HG02852 (cell line): ENCODE data around the gene MIF4GD.
A peak's percentile ranks its signal among the peaks of the same experiment; 100 is the strongest.
"Not testable (repeated sequence)": the region's sequence is repeated elsewhere in the genome, so short reads cannot be mapped to it uniquely, and the experiment has no call there.

Experiments
- ATAC-seq: cut with Tn5 transposase; IDR thresholded peaks from one replicate; pipeline ENCODE4 v1.9.1; 2021; ENCODE audit warnings: mild to moderate bottlenecking, moderate library complexity; ENCODE audit not compliant: unreplicated experiment

MIF4GD gene

DNA sequence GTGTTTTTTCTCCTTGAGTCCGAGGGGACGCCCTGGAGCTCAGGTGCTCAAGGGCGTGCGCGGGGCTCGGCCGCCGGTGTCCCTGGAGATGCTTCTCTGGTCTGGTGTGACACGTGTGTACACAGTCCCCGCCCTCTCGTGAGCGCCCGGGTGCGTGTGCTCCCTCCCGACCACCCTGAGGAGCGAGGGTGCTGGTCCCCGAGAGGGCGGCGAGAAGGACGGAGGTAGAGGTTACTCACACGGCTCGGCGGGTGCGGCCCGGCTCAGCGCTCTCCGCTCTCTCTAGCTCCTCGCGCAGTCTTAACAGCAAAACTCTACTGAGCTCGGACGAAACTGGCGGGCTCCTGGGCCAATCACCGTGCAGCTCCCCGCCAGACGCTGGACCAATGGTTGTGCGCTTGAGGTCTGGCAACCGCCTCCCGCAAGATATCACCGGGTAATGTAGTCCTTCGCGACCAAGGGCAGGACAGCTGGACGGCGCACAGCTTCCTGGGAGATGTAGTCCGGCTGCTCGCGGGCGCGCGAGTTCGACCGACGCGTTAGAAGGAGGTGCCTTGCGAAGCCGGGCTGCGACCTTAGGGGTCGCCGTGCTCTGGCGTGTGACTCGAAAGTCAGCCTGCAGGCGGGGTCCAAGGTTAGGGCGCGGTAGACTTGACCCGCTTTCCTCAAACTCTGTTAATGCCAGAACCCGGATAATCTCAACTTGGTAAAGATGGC lies 18.2 kb upstream of the MIF4GD start, which contains the start of gene SLC25A19:
Gene SLC25A19, minus strand, starts transcription at position 319 of the 717 bp plus-strand sequence. CDS start 2,669 bp downstream, outside the sequence.
- peak; percentile 86 for ATAC-seq

GRCh38 chr17:75288770-75289114 lies 17.7 kb upstream of the MIF4GD start:
- peak; percentile 18 for ATAC-seq

DNA sequence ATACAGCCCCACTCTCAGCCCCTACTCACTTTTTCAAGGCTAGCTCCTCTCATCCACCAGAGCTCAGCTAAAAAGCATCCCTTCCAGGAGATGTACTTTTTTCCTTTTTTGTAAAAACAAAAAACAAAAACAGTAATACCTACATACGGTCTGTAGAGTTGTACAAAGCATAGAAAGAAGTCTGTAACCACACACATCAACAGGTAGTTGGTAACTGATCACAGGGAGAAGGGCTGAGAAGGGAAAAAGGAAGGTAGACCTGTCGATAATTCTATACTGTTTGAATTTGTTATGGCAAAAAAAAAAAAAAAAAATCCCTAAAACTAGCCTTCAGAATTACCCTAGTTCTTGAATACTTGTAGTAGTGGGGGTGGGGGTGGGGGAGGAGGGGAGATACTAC lies 17.3 kb upstream of the MIF4GD start:
- ATAC-seq = no peak

DNA sequence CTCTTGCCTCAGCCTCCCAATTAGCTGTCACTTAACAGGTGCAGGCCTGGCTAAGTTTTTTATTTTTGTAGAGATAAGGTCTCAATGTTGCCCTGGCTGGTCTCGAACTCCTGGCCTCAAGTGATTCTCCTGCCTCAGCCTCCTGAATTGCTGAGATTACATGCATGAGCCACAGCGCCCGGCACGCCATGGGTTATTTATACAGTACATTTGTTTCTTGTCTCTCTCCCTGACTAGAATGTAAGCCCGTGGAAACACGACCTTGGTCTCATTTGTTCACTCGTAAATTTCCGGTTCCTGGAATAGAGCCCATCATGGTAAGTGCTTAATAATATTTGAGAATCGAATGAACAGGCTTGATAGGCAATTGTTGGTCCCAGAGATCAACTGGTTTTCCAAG lies 16.2 kb upstream of the MIF4GD start:
- ATAC-seq = no peak

DNA sequence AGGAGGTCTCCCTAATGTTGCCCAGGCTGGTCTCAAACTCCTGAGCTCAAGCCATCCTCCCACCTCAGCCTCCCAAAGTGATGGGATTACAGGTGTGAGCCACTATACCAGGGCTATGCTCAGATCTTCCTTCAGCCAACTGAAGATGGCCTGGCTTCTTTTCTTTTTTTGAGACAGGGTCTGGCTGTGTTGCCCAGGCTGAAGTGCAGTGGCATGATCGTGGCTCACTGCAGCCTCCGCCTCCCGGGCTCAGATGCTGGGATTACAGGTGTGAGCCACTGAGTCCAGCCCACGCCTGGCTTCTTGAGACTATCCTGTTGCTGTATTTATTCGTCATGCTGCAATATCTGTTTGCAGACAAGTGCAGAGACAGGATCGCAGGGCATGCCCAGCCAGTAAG lies 14.1 kb upstream of the MIF4GD start:
- no peak for ATAC-seq

DNA sequence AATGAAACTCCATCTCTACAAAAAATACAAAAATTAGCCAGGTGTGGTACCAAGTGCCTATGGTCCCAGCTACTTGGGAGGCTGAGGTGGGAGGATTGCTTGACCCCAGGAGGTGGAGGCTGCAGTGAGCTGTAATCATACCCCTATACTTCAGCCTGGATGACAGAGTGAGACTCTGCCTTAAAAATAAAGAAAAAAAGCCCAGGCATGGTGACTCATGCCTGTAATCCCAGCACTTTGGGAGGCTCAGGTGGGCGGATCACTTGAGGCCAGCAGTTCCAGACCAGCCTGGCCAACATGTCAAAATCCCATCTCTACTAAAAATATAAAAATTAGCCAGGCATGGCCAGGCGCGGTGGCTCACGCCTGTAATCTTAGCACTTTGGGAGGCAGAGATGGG lies 9.2 kb upstream of the MIF4GD start:
- ATAC-seq = not testable (repeated sequence)

GRCh38 chr17:75277664-75278071 lies 6.6 kb upstream of the MIF4GD start:
- no peak for ATAC-seq

- no peak for ATAC-seq
Observed at GRCh38 chr17:75273977-75274708, 3.1 kb upstream of the MIF4GD start.

GRCh38 chr17:75272848-75273184 lies 1.8 kb upstream of the MIF4GD start:
- ATAC-seq = no peak

GRCh38 chr17:75271955-75272847 lies 1.2 kb upstream of the MIF4GD start:
- no peak for ATAC-seq

- ATAC-seq = peak; percentile 64
Observed at GRCh38 chr17:75271233-75271954, 363 bp upstream of the MIF4GD start.

GRCh38 chr17:75270218-75270965 lies 639 bp downstream of the MIF4GD start:
- peak; percentile 41 for ATAC-seq

GRCh38 chr17:75269844-75270217 lies 1.2 kb downstream of the MIF4GD start:
- no peak for ATAC-seq

- no peak for ATAC-seq
Observed at GRCh38 chr17:75267411-75268232, 3.4 kb downstream of the MIF4GD start.

GRCh38 chr17:75267153-75267410 lies 3.9 kb downstream of the MIF4GD start:
- no peak for ATAC-seq

- ATAC-seq = no peak
Observed at GRCh38 chr17:75266316-75267152, 4.5 kb downstream of the MIF4GD start.

- ATAC-seq = no peak
Observed at GRCh38 chr17:75265614-75266315, 5.3 kb downstream of the MIF4GD start.

GRCh38 chr17:75263055-75263454 lies 8.0 kb downstream of the MIF4GD start:
- no peak for ATAC-seq
